LNCAP (cell line): Measurements from ENCODE around the gene KMT2D.

ENCODE experiments used
- TF ChIP-seq, protein P1 (sequence below): fragments of 450-650 bp; IDR thresholded peaks from 2 replicates; pipeline ENCODE4 v1.5.1; 2017; ENCODE audit warnings: mild to moderate bottlenecking

The KMT2D gene

DNA sequence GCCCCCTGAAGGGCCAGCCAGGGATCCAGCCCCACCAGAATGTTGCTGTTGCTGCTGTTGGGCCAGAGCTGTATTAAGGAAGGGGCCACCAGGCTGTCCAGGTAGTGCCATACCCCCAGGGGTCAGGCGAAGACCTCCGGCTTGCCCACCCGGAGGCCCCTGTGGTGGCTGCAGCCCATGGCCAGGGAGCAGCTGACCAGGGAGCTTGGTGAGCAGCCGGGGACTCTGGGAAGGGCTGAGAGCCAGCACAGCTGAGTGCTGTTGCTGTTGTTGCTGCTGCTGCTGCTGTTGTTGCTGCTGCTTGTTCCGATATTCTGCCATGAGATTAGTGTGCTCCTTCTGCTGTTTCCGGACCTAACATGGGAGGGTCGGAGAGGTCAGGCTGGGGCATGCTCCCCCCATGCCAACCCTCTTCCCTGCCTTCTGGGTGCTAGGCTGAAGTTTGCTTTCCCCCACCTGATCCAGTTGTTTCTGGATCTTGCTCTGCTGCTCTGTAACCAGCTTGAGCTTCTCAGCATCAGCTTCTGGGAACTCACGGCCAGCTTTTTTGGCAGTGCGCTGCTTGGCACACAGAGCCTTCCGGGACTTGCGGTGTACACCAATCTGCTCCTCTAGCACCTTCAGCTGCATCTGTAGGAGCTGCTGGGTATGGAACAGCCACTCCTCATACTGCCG, 26.8 kb downstream of the KMT2D start:
- TF ChIP-seq, protein P1, sequence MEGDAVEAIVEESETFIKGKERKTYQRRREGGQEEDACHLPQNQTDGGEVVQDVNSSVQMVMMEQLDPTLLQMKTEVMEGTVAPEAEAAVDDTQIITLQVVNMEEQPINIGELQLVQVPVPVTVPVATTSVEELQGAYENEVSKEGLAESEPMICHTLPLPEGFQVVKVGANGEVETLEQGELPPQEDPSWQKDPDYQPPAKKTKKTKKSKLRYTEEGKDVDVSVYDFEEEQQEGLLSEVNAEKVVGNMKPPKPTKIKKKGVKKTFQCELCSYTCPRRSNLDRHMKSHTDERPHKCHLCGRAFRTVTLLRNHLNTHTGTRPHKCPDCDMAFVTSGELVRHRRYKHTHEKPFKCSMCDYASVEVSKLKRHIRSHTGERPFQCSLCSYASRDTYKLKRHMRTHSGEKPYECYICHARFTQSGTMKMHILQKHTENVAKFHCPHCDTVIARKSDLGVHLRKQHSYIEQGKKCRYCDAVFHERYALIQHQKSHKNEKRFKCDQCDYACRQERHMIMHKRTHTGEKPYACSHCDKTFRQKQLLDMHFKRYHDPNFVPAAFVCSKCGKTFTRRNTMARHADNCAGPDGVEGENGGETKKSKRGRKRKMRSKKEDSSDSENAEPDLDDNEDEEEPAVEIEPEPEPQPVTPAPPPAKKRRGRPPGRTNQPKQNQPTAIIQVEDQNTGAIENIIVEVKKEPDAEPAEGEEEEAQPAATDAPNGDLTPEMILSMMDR = no peak

DNA sequence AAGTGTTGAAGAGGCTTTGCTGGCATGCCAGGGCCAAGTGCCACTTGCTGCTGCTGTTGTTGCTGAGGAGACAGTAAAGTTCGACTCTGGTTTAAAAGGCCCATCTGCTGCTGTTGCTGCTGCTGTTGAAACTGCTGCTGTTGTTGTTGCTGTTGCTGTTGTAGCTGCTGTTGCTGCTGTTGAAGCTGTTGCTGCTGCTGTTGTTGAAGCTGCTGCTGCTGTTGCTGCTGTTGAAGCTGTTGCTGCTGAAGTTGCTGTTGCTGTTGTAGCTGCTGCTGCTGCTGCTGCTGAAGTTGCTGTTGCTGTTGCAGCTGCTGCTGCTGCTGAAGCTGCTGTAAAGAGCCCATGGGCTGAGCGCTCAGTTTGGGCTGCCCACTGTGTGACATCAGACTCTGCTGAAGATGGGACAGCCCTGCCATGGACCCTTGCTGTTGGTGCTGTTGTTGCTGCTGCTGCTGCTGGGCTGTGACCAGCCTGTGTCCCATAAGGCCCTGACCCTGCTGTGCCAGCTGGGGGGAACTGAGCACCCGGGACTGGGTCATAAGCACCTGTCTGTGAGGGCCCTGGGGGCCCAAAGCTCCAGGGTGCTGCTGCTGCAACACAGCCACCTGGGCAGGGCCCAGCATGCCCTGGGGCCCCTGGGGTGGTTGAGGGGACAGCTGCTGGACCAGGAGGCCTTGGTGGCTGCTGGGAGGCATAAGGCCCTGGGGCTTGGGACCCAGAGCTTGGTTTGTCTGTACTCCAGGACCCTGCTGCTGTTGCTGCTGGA, 27.7 kb downstream of the KMT2D start:
- TF ChIP-seq, protein P1 = no peak

DNA sequence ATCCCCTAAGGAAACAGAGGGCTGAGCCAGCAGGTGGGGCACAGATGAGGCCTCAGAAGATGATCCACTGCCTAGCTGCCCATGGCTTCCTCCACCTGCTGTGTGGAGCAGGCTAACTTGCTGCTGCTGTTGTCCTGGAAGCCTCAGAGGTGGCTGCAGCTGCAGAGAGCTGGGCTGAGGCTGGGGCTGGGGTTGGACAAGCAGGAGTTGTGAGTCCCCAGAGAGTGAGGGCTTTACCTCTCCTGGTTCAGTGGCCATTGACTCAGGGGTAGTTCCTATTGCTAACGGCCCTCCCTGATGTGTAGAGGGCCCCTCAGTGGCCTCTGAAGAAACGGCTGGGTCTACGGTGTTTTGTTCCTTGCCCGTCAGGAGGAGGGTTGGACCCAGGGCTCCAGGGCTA, 28.3 kb downstream of the KMT2D start:
- TF ChIP-seq, protein P1 = no peak

DNA sequence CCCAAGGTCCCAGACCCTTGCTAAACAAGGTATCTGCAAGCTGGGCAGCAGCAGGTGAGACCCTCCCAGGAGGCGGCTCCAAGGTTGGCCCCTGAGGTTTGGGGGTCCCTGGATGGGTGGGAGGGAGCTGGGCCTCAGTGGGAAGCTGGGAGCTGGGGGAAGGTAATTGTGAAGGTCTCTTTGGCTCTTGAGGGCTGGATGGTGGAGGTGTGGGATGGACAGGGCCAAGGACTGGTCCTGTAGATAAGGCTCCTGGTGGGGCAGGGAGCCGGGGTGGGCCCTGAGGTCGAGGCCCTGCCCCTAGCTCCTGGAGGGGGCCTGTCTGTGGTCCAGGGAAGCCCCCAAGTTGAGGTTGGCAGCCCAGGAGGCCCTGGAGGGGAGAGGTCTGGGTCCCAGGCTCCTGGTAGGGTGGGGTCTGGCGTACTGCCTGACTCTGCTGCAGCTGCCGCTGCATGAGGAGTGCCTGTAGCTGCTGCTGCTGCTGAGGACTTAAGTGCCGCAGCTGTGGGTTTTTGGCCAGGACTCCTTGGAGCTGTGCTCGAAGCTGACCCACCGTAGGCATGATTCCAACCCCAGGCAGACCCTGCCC, 28.9 kb downstream of the KMT2D start:
- TF ChIP-seq, protein P1 = no peak

GRCh38 chr12:49030714-49031572, 29.7 kb downstream of the KMT2D start:
- TF ChIP-seq, protein P1 = no peak

- TF ChIP-seq, protein P1 = no peak
Measured at GRCh38 chr12:49030119-49030518, 30.5 kb downstream of the KMT2D start.

DNA sequence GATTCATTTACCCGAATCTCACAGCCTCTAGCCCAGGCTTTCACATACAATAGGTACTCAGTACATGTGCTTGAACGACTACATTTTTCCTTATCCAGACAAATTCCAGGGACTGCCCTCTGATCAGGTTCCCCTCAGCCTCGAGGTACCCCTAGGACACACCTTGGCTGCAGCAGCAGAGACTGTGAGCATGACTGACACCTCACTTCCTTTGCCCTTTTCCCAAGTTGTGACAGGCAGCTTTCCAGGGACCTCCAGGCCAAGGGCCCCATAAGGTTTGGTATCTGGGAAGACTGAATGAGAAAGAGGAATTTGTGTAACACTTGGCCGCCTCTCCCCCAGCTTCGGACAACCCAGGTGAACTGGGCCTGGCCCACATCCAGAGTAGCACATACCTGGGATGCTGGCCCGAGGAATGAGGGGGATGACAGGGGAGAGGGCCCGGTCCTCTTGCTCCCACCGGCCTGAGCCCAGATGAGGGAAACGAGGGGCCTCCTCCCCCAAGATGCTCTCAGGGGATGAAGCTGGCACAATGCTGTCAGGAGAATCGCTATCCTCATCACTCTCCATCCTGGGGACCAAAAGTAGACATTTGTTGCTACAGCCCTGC, 31.8 kb downstream of the KMT2D start:
- TF ChIP-seq, protein P1 = no peak
